ENCODE measurements around the gene NSA2. TPM values are rescaled to one million over a fixed set of nuclear protein-coding genes. Genes with fewer than 3 reads are reported as not detected.

NSA2 gene
- 73.5 and 77.2 TPM in 2 replicates for total RNA-seq (ENCODE audit: low replicate concordance)
- long read RNA-seq, full-length matches to known transcripts, result 17 of 26 reads
- long read RNA-seq, partial matches to known transcripts, result 7 of 26 reads
- long read RNA-seq, other reads (novel, unspliced or antisense), result 2 of 26 reads

- Mint-ChIP-seq H3K4me1 (ENCODE audit: unreplicated experiment) (peaks cover 12% of the 10 kb centered on the region), H3K9me3 (no peaks in the 10 kb centered on the region), H3K4me3 (peak within 1 kb of the TSS; percentile 100), H3K36me3 (peaks cover 14% of the 10 kb centered on the region), H3K27ac (peak within 1 kb of the TSS; percentile 91), H3K27me3 (no peaks in the 10 kb centered on the region)
- peak; percentile 91 for DNase-seq (ENCODE audit: extremely low spot score, unreplicated experiment)
- no peak for TF ChIP-seq CTCF (conservative IDR thresholded peaks at IDR 0.05)
Measured at GRCh38 chr5:74766849-74767578, at the start of gene NSA2, which contains the start of gene GFM2. Gene NSA2, plus strand, starts transcription at chr5:74767249. Its CDS starts 112 bp downstream, at chr5:74767361. Gene GFM2, minus strand, starts transcription at chr5:74767117. Its CDS starts 3,375 bp downstream, at chr5:74763742.

DNA sequence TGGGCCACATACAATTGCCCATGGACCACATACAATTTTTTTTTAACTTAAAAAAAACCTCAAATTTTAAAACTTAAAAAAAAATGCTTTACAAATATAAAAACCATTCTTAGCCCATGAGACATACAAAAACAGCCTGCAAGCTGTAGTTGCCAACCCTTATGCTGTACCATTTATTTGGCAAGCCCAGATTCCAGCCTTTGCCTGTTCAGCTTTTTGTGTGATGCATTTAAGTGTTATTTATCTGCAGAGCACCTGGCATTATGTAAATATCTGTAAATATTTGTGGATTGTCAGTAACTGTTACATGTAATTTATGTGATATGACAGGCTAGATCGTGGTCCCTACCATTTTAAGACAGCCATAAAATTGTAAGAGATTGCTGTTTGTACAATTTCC, 49.5 kb upstream of the NSA2 start:
- no peak overlapping the region for H3K27ac Mint-ChIP-seq
- no peaks in the 10 kb centered on the region for H3K4me1 Mint-ChIP-seq (ENCODE audit: unreplicated experiment)
- peaks cover 29% of the 10 kb centered on the region for H3K36me3 Mint-ChIP-seq
- no peak for TF ChIP-seq CTCF (conservative IDR thresholded peaks at IDR 0.05)
- H3K9me3 Mint-ChIP-seq, result no peaks in the 10 kb centered on the region
- H3K4me3 Mint-ChIP-seq, result no peak overlapping the region
- H3K27me3 Mint-ChIP-seq, result no peaks in the 10 kb centered on the region
- no peak for DNase-seq (ENCODE audit: extremely low spot score, unreplicated experiment)

GRCh38 chr5:74722271-74722670, 44.8 kb upstream of the NSA2 start:
- peaks cover 29% of the 10 kb centered on the region for H3K36me3 Mint-ChIP-seq
- DNase-seq (ENCODE audit: extremely low spot score, unreplicated experiment), result no peak
- H3K4me3 Mint-ChIP-seq, result no peak overlapping the region
- H3K27me3 Mint-ChIP-seq, result no peaks in the 10 kb centered on the region
- no peaks in the 10 kb centered on the region for H3K9me3 Mint-ChIP-seq
- no peak overlapping the region for H3K27ac Mint-ChIP-seq
- no peaks in the 10 kb centered on the region for H3K4me1 Mint-ChIP-seq (ENCODE audit: unreplicated experiment)
- TF ChIP-seq CTCF (conservative IDR thresholded peaks at IDR 0.05), result no peak

GRCh38 chr5:74725331-74725730, 41.7 kb upstream of the NSA2 start:
- Mint-ChIP-seq H3K9me3 (no peaks in the 10 kb centered on the region), H3K27me3 (no peaks in the 10 kb centered on the region), H3K4me1 (ENCODE audit: unreplicated experiment) (no peaks in the 10 kb centered on the region), H3K27ac (no peak overlapping the region), H3K4me3 (no peak overlapping the region), H3K36me3 (peaks cover 18% of the 10 kb centered on the region)
- no peak for TF ChIP-seq CTCF (conservative IDR thresholded peaks at IDR 0.05)
- DNase-seq (ENCODE audit: extremely low spot score, unreplicated experiment), result no peak

- no peak overlapping the region for H3K27ac Mint-ChIP-seq
- no peaks in the 10 kb centered on the region for H3K4me1 Mint-ChIP-seq (ENCODE audit: unreplicated experiment)
- H3K9me3 Mint-ChIP-seq, result no peaks in the 10 kb centered on the region
- H3K4me3 Mint-ChIP-seq, result no peak overlapping the region
- no peaks in the 10 kb centered on the region for H3K27me3 Mint-ChIP-seq
- peaks cover 19% of the 10 kb centered on the region for H3K36me3 Mint-ChIP-seq
- no peak for TF ChIP-seq CTCF (conservative IDR thresholded peaks at IDR 0.05)
- no peak for DNase-seq (ENCODE audit: extremely low spot score, unreplicated experiment)
Measured at GRCh38 chr5:74736759-74737158, 30.3 kb upstream of the NSA2 start.
